GM10266 (cell line): ENCODE results near the gene TNFRSF25.

ENCODE experiments used
- DNase-seq: peaks from one replicate; pipeline ENCODE4 v3.0.0; 2012; ENCODE audit errors: extremely low spot score
- TF ChIP-seq, protein P1 (sequence below): IDR thresholded peaks from 2 replicates; pipeline ENCODE4 v1.5.1; 2012; ENCODE audit warnings: mild to moderate bottlenecking, low read depth; ENCODE audit not compliant: control insufficient read depth, insufficient read depth; ENCODE audit errors: missing control alignments

Gene TNFRSF25

DNA sequence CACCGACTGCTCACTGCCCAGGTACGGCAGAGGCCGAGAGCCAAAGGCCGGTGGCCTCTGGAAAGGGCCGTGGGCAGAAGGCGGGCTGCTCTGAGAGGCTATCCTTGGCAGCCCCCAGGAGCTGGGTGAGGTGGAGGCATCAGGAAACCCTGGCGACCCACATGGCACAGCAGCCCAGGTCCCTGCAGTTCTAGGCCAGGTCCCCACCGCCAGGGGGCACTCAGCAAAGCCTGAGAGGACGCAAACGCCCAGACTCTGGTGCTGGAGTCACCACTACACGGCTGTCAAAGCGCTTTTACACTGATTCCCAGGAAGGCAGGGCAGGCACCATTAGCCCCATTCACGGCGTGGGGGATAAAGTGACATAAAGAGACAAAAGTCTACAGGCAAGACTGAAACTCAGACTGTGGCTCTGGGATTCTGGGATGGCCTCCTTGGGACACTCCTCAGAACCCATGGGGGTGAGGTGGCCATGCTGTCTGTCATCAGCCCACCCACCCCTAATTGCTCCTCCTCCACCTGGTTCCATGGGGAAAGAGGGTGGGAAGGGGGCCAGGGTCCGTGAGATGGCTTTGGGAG, 20.5 kb upstream of the TNFRSF25 start:
- DNase-seq: peak; percentile 92
- TF ChIP-seq, protein P1, sequence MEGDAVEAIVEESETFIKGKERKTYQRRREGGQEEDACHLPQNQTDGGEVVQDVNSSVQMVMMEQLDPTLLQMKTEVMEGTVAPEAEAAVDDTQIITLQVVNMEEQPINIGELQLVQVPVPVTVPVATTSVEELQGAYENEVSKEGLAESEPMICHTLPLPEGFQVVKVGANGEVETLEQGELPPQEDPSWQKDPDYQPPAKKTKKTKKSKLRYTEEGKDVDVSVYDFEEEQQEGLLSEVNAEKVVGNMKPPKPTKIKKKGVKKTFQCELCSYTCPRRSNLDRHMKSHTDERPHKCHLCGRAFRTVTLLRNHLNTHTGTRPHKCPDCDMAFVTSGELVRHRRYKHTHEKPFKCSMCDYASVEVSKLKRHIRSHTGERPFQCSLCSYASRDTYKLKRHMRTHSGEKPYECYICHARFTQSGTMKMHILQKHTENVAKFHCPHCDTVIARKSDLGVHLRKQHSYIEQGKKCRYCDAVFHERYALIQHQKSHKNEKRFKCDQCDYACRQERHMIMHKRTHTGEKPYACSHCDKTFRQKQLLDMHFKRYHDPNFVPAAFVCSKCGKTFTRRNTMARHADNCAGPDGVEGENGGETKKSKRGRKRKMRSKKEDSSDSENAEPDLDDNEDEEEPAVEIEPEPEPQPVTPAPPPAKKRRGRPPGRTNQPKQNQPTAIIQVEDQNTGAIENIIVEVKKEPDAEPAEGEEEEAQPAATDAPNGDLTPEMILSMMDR: peak; percentile 91

DNA sequence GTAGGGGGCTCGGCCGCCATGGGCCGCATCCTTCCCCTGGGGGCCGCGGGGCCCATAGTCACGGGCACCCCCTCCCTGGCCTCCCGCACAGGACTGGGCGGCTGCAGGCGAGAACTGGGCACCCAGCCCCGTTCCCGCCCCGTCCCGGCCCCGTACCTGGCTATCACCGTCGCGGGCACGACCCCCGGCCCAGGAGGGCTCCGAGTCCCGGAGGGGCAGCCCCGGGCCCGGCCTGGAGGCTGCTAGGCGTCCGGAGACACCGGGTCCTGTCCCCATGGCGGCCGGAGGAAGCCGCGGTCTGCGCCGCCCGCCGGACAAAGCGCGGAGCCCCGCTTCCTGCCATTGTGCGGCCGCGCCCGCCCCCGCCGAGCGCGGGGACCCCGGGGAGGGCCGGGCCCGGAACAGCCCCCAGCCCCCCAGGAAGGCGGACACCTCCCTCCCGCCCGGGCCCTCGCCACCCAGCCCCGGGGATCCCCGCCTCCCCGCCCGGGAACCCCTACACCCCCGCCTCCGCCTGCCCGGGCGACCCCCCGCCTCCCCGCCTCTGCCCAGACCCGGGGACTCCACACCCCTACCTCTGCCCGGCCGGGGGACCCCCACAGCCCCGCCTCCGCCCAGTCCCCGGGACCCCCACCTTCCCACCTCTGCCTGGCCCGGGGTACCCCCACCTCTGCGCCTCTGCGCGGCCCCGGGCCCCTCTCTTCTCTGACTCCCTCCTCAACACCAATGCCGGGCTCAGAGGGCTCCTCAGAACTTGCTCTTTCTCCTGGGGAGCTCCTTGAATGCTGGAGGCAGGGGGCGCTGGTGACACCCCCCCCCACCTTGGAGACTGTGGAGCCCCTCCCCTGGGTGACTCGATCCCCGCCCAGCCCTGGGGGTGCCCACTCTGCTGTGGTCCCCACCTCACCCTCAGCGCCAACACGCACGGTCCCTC, 19.5 kb upstream of the TNFRSF25 start:
- DNase-seq: no peak
- TF ChIP-seq, protein P1: no peak

DNA sequence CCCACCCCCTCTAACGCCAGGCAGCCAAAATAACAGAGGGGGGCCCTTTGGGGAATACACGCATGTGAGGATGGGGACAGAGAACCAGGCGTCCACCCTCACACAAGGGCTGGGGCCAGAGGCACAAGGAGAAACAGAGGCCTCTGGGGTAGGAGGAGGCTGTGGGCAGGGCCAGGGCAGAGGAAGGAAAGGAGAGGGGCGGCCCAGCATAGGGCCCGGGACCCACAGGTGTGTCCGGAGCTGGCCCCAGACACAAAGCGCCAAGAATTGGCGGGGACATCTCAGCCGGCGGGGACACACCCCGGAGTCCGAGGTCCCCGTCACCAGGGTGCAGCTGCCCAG, 18.8 kb upstream of the TNFRSF25 start:
- TF ChIP-seq, protein P1: no peak
- DNase-seq: no peak

- no peak for DNase-seq
- TF ChIP-seq, protein P1: no peak
These were observed 17.8 kb upstream of the TNFRSF25 start for GRCh38 chr1:6483761-6484117.

GRCh38 chr1:6483017-6483760, 17.2 kb upstream of the TNFRSF25 start:
- DNase-seq: no peak
- TF ChIP-seq, protein P1: no peak

- TF ChIP-seq, protein P1: no peak
- DNase-seq: no peak
These were observed 15.8 kb upstream of the TNFRSF25 start for GRCh38 chr1:6481820-6482219.
